Kidney epithelial cell (primary cell): ENCODE results near the gene FLRT2. TPM values are rescaled to one million over a fixed set of nuclear protein-coding genes. Genes with fewer than 3 reads are reported as not detected.

Experiments
- DNase-seq: peaks from one replicate; pipeline ENCODE4 v3.0.0-alpha.2; 2010; ENCODE audit warnings: low read depth
- H3K27me3 ChIP-seq: 2 replicates; pipeline ENCODE4 v1.6.0; 2011; ENCODE audit warnings: low read length; ENCODE audit not compliant: control insufficient read depth, insufficient read depth
- H3K36me3 ChIP-seq: 2 replicates; pipeline ENCODE4 v1.5.1; 2011; ENCODE audit warnings: low read length; ENCODE audit not compliant: control insufficient read depth, insufficient read depth
- H3K4me3 ChIP-seq: 2 replicates; pipeline ENCODE4 v1.5.1; 2011; ENCODE audit warnings: low read depth, mild to moderate bottlenecking, control low read depth, low read length
- total RNA-seq: library from RNA; depleted of rRNA; stranded (reverse); fragments of >200 nt; gene quantifications from 2 replicates; pipeline ENCODE4 v1.2.3, GENCODE V29; 2015
- TF ChIP-seq, protein P1 (sequence below): IDR thresholded peaks from 2 replicates; pipeline ENCODE4 v1.5.1; 2011; ENCODE audit warnings: mild to moderate bottlenecking, moderate library complexity, low read length, control low read depth, inconsistent platforms; ENCODE audit not compliant: insufficient read depth, poor library complexity, severe bottlenecking

FLRT2 gene
- total RNA-seq, 1 donor from 2014 or later: 8.1 TPM

DNA sequence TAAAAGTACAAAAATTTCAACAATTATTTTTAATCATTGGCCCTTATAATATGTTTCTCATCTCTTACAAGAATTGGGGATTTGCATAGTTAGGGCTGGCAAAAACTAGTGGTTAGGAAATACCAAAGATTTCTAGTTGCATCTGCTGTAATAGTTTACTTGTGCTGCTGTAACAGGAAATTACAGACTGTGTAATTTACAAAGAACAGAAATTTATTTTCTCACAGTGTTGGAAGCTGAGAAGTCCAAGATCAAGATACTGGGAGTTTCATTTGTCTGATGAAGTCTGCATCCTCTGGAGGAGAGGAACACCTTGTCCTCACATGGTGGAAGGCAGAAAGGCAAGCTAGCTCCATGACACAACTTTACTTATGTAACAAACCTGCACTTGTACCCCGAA, 157.0 kb downstream of the FLRT2 start:
- no peaks in the 10 kb centered on the region for H3K27me3 ChIP-seq
- no peak overlapping the region for H3K4me3 ChIP-seq
- DNase-seq: no peak
- TF ChIP-seq, protein P1, sequence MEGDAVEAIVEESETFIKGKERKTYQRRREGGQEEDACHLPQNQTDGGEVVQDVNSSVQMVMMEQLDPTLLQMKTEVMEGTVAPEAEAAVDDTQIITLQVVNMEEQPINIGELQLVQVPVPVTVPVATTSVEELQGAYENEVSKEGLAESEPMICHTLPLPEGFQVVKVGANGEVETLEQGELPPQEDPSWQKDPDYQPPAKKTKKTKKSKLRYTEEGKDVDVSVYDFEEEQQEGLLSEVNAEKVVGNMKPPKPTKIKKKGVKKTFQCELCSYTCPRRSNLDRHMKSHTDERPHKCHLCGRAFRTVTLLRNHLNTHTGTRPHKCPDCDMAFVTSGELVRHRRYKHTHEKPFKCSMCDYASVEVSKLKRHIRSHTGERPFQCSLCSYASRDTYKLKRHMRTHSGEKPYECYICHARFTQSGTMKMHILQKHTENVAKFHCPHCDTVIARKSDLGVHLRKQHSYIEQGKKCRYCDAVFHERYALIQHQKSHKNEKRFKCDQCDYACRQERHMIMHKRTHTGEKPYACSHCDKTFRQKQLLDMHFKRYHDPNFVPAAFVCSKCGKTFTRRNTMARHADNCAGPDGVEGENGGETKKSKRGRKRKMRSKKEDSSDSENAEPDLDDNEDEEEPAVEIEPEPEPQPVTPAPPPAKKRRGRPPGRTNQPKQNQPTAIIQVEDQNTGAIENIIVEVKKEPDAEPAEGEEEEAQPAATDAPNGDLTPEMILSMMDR: no peak
- H3K36me3 ChIP-seq: no peaks in the 10 kb centered on the region

DNA sequence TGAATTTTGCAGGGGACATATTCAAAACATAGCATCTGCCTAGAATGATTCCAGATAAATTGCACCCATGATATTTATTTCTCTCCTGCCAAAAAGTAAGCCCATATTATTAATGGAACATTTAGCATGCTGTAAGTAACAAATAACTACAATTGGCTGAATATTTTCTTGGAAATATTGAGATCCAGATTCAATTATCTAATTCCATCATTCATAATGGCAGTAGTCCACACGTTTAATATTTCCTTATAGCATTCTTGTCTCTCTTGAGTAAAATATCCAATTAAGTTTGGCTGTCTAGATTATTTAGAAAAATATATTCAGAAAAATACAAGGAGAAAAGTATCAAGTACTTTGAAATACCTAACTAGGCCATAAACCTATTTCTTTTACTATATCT, 157.5 kb downstream of the FLRT2 start:
- TF ChIP-seq, protein P1: no peak
- Histone ChIP-seq H3K36me3 (no peaks in the 10 kb centered on the region), H3K4me3 (no peak overlapping the region), H3K27me3 (no peaks in the 10 kb centered on the region)
- DNase-seq: no peak

DNA sequence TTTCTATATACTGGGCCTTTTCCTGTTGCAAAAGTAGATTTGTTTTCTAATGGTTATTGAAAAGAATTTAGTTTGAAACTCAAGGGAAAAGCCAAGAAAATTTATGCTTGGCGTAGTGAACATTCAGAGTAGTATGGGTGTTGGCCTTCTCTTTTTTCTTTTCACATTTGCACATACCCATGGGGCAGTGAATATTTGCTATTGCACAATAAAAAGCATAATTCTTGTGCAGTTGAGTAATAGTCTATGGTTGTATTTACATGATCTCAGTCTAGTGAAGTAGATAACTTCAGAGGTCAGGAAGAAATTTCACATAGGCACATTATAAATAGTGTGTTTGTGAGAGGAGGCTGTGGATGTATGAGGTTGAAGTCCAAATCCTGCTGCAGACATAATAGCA, 158.1 kb downstream of the FLRT2 start:
- DNase-seq: no peak
- Histone ChIP-seq H3K4me3 (no peak overlapping the region), H3K36me3 (no peaks in the 10 kb centered on the region), H3K27me3 (no peaks in the 10 kb centered on the region)
- TF ChIP-seq, protein P1: no peak

DNA sequence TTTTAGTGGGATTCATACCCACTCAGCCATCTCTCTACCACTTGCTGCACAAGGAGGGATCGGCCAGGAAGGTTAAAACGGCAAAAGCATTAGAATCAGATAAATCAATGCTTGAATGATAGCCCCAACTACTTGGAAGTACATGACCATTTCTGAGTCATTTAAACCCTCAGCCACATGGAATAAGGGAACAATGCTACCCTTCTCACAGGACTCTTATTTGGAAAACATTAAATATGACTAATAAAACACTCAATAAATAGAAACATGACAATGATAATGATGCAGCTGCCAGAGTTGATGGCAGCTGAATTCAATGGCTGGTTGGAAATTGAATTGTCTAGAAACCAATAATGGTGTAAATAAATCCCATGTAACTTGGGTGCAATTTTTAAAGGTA, 165.4 kb downstream of the FLRT2 start:
- TF ChIP-seq, protein P1: no peak
- Histone ChIP-seq H3K36me3 (no peaks in the 10 kb centered on the region), H3K27me3 (no peaks in the 10 kb centered on the region), H3K4me3 (no peak overlapping the region)
- no peak for DNase-seq

DNA sequence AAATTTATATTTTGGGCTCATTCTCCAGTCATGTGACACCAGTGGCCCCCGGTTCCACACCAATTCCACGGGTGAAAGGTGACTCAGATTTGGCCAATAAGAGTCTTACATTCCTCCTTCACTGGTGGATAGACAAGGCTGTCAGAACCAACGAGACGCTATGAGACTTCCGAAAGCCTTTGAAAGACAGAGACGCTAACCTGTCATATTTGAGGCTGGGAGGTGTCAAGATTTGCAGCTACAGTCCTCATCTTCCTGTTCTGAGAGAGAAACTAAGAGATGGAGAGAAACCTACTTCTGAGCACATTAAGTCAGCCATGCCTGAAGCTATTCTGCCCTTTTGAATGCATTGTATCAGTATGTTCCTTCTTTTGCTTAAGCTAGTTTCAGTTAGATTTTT, 171.2 kb downstream of the FLRT2 start:
- no peak for DNase-seq
- TF ChIP-seq, protein P1: no peak

DNA sequence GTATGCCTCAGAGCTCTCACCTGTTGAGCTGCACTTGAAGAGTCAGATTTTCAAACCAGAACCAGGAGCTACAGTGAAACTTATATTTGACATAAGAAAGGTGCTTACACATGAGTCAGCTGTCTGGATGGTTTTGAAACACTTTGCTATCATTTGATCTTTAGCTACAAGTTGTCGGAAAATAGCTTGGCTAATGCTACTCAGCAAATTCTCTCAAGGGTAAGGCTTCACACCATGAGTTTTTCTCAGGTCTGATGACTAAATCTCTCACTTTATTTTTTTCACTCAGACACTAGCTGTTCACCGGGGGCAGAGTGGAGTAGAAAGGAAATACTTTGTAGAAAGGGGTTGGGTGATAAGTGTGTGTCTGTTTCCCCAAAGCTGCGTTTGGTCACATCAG, 171.8 kb downstream of the FLRT2 start:
- Histone ChIP-seq H3K4me3 (no peak overlapping the region), H3K36me3 (no peaks in the 10 kb centered on the region), H3K27me3 (no peaks in the 10 kb centered on the region)
- DNase-seq: no peak
- TF ChIP-seq, protein P1: no peak

More for the DNA sequence above, 171.2 kb downstream of the FLRT2 start:
- Histone ChIP-seq H3K27me3 (no peaks in the 10 kb centered on the region), H3K36me3 (no peaks in the 10 kb centered on the region), H3K4me3 (no peak overlapping the region)
